NCI-H187 (cell line): Measurements from ENCODE around the gene RASSF7.

Experiments used
- DNase-seq, 2 experiments: peaks; one replicate each; lab custom pipeline; 2025; lab: John Stamatoyannopoulos, UW

Gene RASSF7

GRCh38 chr11:532986-533585 is 27.7 kb upstream of the RASSF7 start:
- DNase-seq = no peak

- DNase-seq = no peak
Measured at GRCh38 chr11:533586-534395, 27.0 kb upstream of the RASSF7 start.

- DNase-seq = no peak
Measured at GRCh38 chr11:534396-535209, 26.2 kb upstream of the RASSF7 start.

- DNase-seq = no peak
Measured at GRCh38 chr11:535210-535518, 25.6 kb upstream of the RASSF7 start.

- peak; percentile 90 to 98 for DNase-seq
Measured at GRCh38 chr11:535519-536454, 25.0 kb upstream of the RASSF7 start, which contains the start of gene HRAS. HRAS (minus strand) TSS chr11:535576.

GRCh38 chr11:536841-537621 is 23.7 kb upstream of the RASSF7 start, which contains the start of gene LRRC56:
LRRC56 (plus strand) TSS chr11:537527; CDS start chr11:540685, 3,158 bp downstream.
- peak; percentile 72 to 91 for DNase-seq

GRCh38 chr11:537622-538430 is 22.9 kb upstream of the RASSF7 start:
- no peak for DNase-seq

- DNase-seq = no peak
Measured at GRCh38 chr11:538431-539051, 22.2 kb upstream of the RASSF7 start.

GRCh38 chr11:539971-540481 is 20.7 kb upstream of the RASSF7 start:
- no peak for DNase-seq

- DNase-seq = no peak
Measured at GRCh38 chr11:540583-541432, 20.0 kb upstream of the RASSF7 start.

- DNase-seq = no peak
Measured at GRCh38 chr11:541433-541885, 19.3 kb upstream of the RASSF7 start.

GRCh38 chr11:544817-545166 is 16.0 kb upstream of the RASSF7 start:
- DNase-seq = no peak

GRCh38 chr11:545171-545570 is 15.6 kb upstream of the RASSF7 start:
- no peak for DNase-seq

- no peak for DNase-seq
Measured at GRCh38 chr11:548700-549603, 11.8 kb upstream of the RASSF7 start.

- DNase-seq = no peak
Measured at GRCh38 chr11:550021-550745, 10.6 kb upstream of the RASSF7 start.

- DNase-seq = no peak
Measured at GRCh38 chr11:550746-551085, 10.1 kb upstream of the RASSF7 start.

- DNase-seq = no peak
Measured at GRCh38 chr11:551131-551530, 9.6 kb upstream of the RASSF7 start.
